IMR-90 (cell line): ENCODE data around the gene GRK5. TPM values are rescaled to one million over a fixed set of nuclear protein-coding genes. Genes with fewer than 3 reads are reported as not detected.

Experiments
- ATAC-seq: fragments of 200-7000 bp; cut with Tn5 transposase; 2 replicates; pipeline ENCODE4 v1.9.1; 2020; ENCODE audit warnings: low read depth, mild to moderate bottlenecking, moderate library complexity
- BruUV-seq: library from RNA; stranded (reverse); fragments of 400-500 nt; replicated peaks from 2 replicates; lab custom pipeline; 2021; lab: Mats Ljungman, UMichigan
- CTCF ChIA-PET: fragments of 300-600 bp; formaldehyde crosslinking; extraction: SDS; loops from one replicate; lab custom pipeline; 2021; ENCODE audit warnings: antibody characterized with exemption; lab: Yijun Ruan, JAX
- POLR2A ChIA-PET: fragments of 300-600 bp; sonication (Branson Sonifier 250); formaldehyde crosslinking; loops from one replicate; lab custom pipeline; 2022; ENCODE audit warnings: antibody characterized with exemption; ENCODE audit not compliant: unreplicated experiment; lab: Charles Lee
- DNase-seq: peaks from one replicate; pipeline ENCODE4 v3.0.0; 2013
- H2AFZ ChIP-seq: replicated peaks from 2 replicates; pipeline ENCODE3; 2013; ENCODE audit warnings: low read length, mild to moderate bottlenecking; ENCODE audit not compliant: poor library complexity
- H2AK5ac ChIP-seq: 2 replicates; pipeline ENCODE4 v1.6.1; 2013; ENCODE audit warnings: low read depth, low read length, inconsistent platforms
- H2AK9ac ChIP-seq: replicated peaks from 2 replicates; pipeline ENCODE3; 2013; ENCODE audit warnings: mild to moderate bottlenecking, low read depth, low read length, moderate library complexity; ENCODE audit not compliant: poor library complexity
- H2BK120ac ChIP-seq: 2 replicates; pipeline ENCODE4 v1.6.1; 2013; ENCODE audit warnings: low read depth, low read length, inconsistent platforms
- H2BK15ac ChIP-seq: 3 replicates; pipeline ENCODE4 v1.6.1; 2013; ENCODE audit warnings: low read depth, low read length, inconsistent platforms
- H2BK20ac ChIP-seq: 2 replicates; pipeline ENCODE4 v1.6.1; 2013; ENCODE audit warnings: low read depth, mild to moderate bottlenecking, inconsistent platforms, low read length, moderate library complexity
- H2BK5ac ChIP-seq: 2 replicates; pipeline ENCODE4 v1.6.1; 2013; ENCODE audit warnings: mild to moderate bottlenecking, low read depth, low read length, inconsistent platforms; ENCODE audit not compliant: poor library complexity, severe bottlenecking
- H3K14ac ChIP-seq: replicated peaks from 2 replicates; pipeline ENCODE4 v1.6.1; 2013; ENCODE audit warnings: low read depth, low read length, inconsistent platforms
- H3K18ac ChIP-seq: 2 replicates; pipeline ENCODE4 v1.6.1; 2013; ENCODE audit warnings: low read depth, low read length, control low read depth
- H3K23ac ChIP-seq: 2 replicates; pipeline ENCODE4 v1.6.1; 2013; ENCODE audit warnings: low read depth, low read length, inconsistent platforms
- H3K27ac ChIP-seq: 2 replicates; pipeline ENCODE4 v1.5.1; 2013; ENCODE audit warnings: mild to moderate bottlenecking, control low read depth, low read length; ENCODE audit not compliant: insufficient read depth
- H3K27me3 ChIP-seq: 2 replicates; pipeline ENCODE4 v1.6.1; 2013; ENCODE audit warnings: low read length; ENCODE audit not compliant: control insufficient read depth, insufficient read depth
- H3K36me3 ChIP-seq: 2 replicates; pipeline ENCODE4 v1.6.1; 2013; ENCODE audit warnings: low read length, mixed read lengths; ENCODE audit not compliant: control insufficient read depth, insufficient read depth
- H3K4ac ChIP-seq: 2 replicates; pipeline ENCODE4 v1.6.1; 2013; ENCODE audit warnings: low read depth, low read length, inconsistent platforms
- H3K4me1 ChIP-seq: 2 replicates; pipeline ENCODE4 v1.6.1; 2013; ENCODE audit warnings: low read length, mixed read lengths; ENCODE audit not compliant: control insufficient read depth, insufficient read depth
- H3K4me2 ChIP-seq: 2 replicates; pipeline ENCODE4 v1.6.1; 2013; ENCODE audit warnings: low read depth, mild to moderate bottlenecking, control low read depth, low read length, moderate library complexity
- H3K4me3 ChIP-seq: 2 replicates; pipeline ENCODE4 v1.5.1; 2013; ENCODE audit warnings: low read depth, mild to moderate bottlenecking, control low read depth, low read length, moderate library complexity; ENCODE audit not compliant: insufficient read depth
- H3K56ac ChIP-seq: 2 replicates; pipeline ENCODE4 v1.6.1; 2013; ENCODE audit warnings: low read length, inconsistent platforms; ENCODE audit not compliant: insufficient read depth; ENCODE audit errors: extremely low read depth
- H3K79me1 ChIP-seq, 2 experiments: 2 replicates each; pipeline ENCODE4 v1.6.1; 2013; ENCODE audit warnings: low read length in 2 of 2, inconsistent platforms in 1 of 2, low read depth in 1 of 2
- H3K9ac ChIP-seq: 2 replicates; pipeline ENCODE4 v1.6.1; 2013; ENCODE audit warnings: low read depth, low read length, control low read depth
- H3K9me1 ChIP-seq: 2 replicates; pipeline ENCODE4 v1.6.1; 2013; ENCODE audit warnings: low read length, inconsistent platforms; ENCODE audit not compliant: insufficient read depth
- H3K9me3 ChIP-seq: 2 replicates; pipeline ENCODE4 v1.6.1; 2013; ENCODE audit warnings: low read length; ENCODE audit not compliant: control insufficient read depth, insufficient read depth
- H4K20me1 ChIP-seq: 2 replicates; pipeline ENCODE4 v1.6.1; 2013; ENCODE audit warnings: low read length, inconsistent platforms; ENCODE audit not compliant: insufficient read depth
- H4K5ac ChIP-seq: 2 replicates; pipeline ENCODE4 v1.6.1; 2013; ENCODE audit warnings: mild to moderate bottlenecking, low read depth, low read length, control low read depth
- H4K8ac ChIP-seq, 2 experiments: 2 replicates each; pipeline ENCODE4 v1.6.1; 2013; ENCODE audit warnings: low read depth in 2 of 2, low read length in 2 of 2, control low read depth in 1 of 2, inconsistent platforms in 1 of 2
- H4K91ac ChIP-seq: 2 replicates; pipeline ENCODE4 v1.6.1; 2013; ENCODE audit warnings: low read depth, low read length, inconsistent platforms; ENCODE audit not compliant: insufficient read depth
- BHLHE40 ChIP-seq: fragments of 150-350 bp; IDR thresholded peaks from 2 replicates; pipeline ENCODE4 v1.6.1; 2016; ENCODE audit warnings: mild to moderate bottlenecking, low read depth, low read length
- CEBPB ChIP-seq: IDR thresholded peaks from 2 replicates; pipeline ENCODE4 v1.6.1; 2012; ENCODE audit warnings: low read depth, low read length, improper control_type of control experiment
- CHD1 ChIP-seq: IDR thresholded peaks from 2 replicates; pipeline ENCODE4 v1.6.1; 2012; ENCODE audit warnings: low read depth, low read length, improper control_type of control experiment
- ELK1 ChIP-seq: fragments of 150-350 bp; IDR thresholded peaks from 2 replicates; pipeline ENCODE4 v1.6.1; 2016; ENCODE audit warnings: low read depth, mild to moderate bottlenecking, low read length, moderate library complexity, borderline replicate concordance
- FOS ChIP-seq: fragments of 150-350 bp; IDR thresholded peaks from 2 replicates; pipeline ENCODE4 v1.6.1; 2016; ENCODE audit warnings: low read depth, low read length
- MAFK ChIP-seq: IDR thresholded peaks from 2 replicates; pipeline ENCODE4 v1.6.1; 2012; ENCODE audit warnings: low read depth, low read length, improper control_type of control experiment
- MAZ ChIP-seq: IDR thresholded peaks from 2 replicates; pipeline ENCODE4 v1.6.1; 2012; ENCODE audit warnings: low read depth, mild to moderate bottlenecking, low read length, improper control_type of control experiment, moderate library complexity, borderline replicate concordance
- MXI1 ChIP-seq: IDR thresholded peaks from 2 replicates; pipeline ENCODE4 v1.6.1; 2012; ENCODE audit warnings: low read depth, mild to moderate bottlenecking, low read length, moderate library complexity, borderline replicate concordance
- NFE2L2 ChIP-seq: fragments of 150-350 bp; IDR thresholded peaks from 2 replicates; pipeline ENCODE4 v1.6.1; 2016; ENCODE audit warnings: low read depth, mild to moderate bottlenecking, low read length
- POLR2A ChIP-seq: IDR thresholded peaks from 2 replicates; pipeline ENCODE4 v1.6.1; 2012; ENCODE audit warnings: mild to moderate bottlenecking, low read depth, low read length
- RAD21 ChIP-seq: IDR thresholded peaks from 2 replicates; pipeline ENCODE4 v1.6.1; 2012; ENCODE audit warnings: low read length, improper control_type of control experiment
- RCOR1 ChIP-seq: IDR thresholded peaks from 2 replicates; pipeline ENCODE4 v1.6.1; 2012; ENCODE audit warnings: mild to moderate bottlenecking, low read length, improper control_type of control experiment; ENCODE audit not compliant: insufficient replicate concordance
- RFX5 ChIP-seq: IDR thresholded peaks from 2 replicates; pipeline ENCODE4 v1.8.0; 2012; ENCODE audit warnings: low read depth, mild to moderate bottlenecking, low read length, moderate library complexity
- SMC3 ChIP-seq: fragments of 150-350 bp; IDR thresholded peaks from 2 replicates; pipeline ENCODE4 v1.6.1; 2016; ENCODE audit warnings: low read depth, mild to moderate bottlenecking, antibody characterized with exemption, low read length, moderate library complexity
- WGBS, 2 experiments: methylation state at CpG; one replicate each; pipeline versions ENCODE4 v1.1.5 to v1.1.7; 2013; ENCODE audit warnings: missing lambda C conversion rate in 2 of 2; ENCODE audit not compliant: insufficient read length in 1 of 2; ENCODE audit errors: extremely low coverage in 2 of 2; 5-methylcytosine and 5-hydroxymethylcytosine counted together
- dilution Hi-C: fragments of 300-500 bp; cut with HindIII; formaldehyde crosslinking; loops from one replicate; pipeline ENCODE4 v1.14.3; 2018; ENCODE audit warnings: low sequenced_read_pairs; ENCODE audit not compliant: unreplicated experiment
- in situ Hi-C: fragments of 300-500 bp; cut with MboI; formaldehyde crosslinking; loops from 3 replicates; pipeline ENCODE4 v1.14.3; 2019; ENCODE audit warnings: low sequenced_read_pairs, inconsistent platforms, mixed read lengths
- intact Hi-C: fragments of 100-400 bp; cut with micrococcal nuclease; formaldehyde crosslinking; loops from 2 replicates; pipeline ENCODE4 v1.10.0; 2022
- polyA plus RNA-seq, 3 experiments: library from polyadenylated mRNA; depleted of rRNA; stranded (reverse); fragments of >200 nt; gene quantifications; 2 replicates each; pipeline ENCODE4 v1.2.3, GENCODE V29; 2012; ENCODE audit warnings: low replicate concordance in 1 of 3
- total RNA-seq: library from RNA; depleted of rRNA; stranded (reverse); fragments of >200 nt; gene quantifications from 2 replicates; pipeline ENCODE4 v1.2.3, GENCODE V29; 2012
- TF ChIP-seq, protein P1 (sequence below): fragments of 150-350 bp; IDR thresholded peaks from 2 replicates; pipeline ENCODE4 v1.6.1; 2017; ENCODE audit warnings: mild to moderate bottlenecking, antibody characterized with exemption, low read length, low read depth
- TF ChIP-seq, protein P2 (sequence below): conservative IDR thresholded peaks from 2 replicates; pipeline ENCODE4 v1.5.1; 2012; ENCODE audit warnings: mild to moderate bottlenecking, low read depth, low read length, improper control_type of control experiment

The GRK5 gene
- total and polyA plus RNA-seq, 2 of the 4 experiments (the other 2 are of a cell fraction), result 12.9 to 16.3 TPM

- BruUV-seq, result no TSS peak
- Histone ChIP-seq H2AK5ac (no peak overlapping the region; the same call in 1 of the 2 replicates), H3K4ac (no peak overlapping the region), H3K56ac (no peak overlapping the region), H4K91ac (no peak overlapping the region), H3K9ac (no peak overlapping the region), H2BK120ac (no peak overlapping the region), H3K27me3 (no peaks in the 10 kb centered on the region), H3K36me3 (peaks cover 6% of the 10 kb centered on the region), H3K27ac (peak overlapping the region; percentile 0; the same call in 1 of the 2 replicates), H2AFZ (no peak overlapping the region), H3K18ac (no peak overlapping the region; the same call in 1 of the 2 replicates), H4K8ac (peak overlapping the region in 1 of 2 experiments; percentile 30; a peak in 1 of 4 replicates), H2BK15ac (0 out of 3 replicates have a peak overlapping the region, but pooled peaks have one; percentile 2), H3K4me2 (no peak overlapping the region), H3K4me3 (no peak overlapping the region), H3K23ac (peak overlapping the region; percentile 18; the same call in 1 of the 2 replicates), H3K4me1 (peaks cover 13% of the 10 kb centered on the region), H3K14ac (no peak overlapping the region), H2AK9ac (no peak overlapping the region), H4K20me1 (peaks cover 47% of the 10 kb centered on the region), H4K5ac (peak overlapping the region; percentile 9; the same call in 1 of the 2 replicates), H2BK5ac (no peak overlapping the region), H2BK20ac (no peak overlapping the region), H3K9me1 (peaks cover 19% of the 10 kb centered on the region), H3K79me1 (peaks cover 27 to 68% of the 10 kb centered on the region in 2 experiments), H3K9me3 (no peaks in the 10 kb centered on the region)
- ATAC-seq, result no peak
- TF ChIP-seq NFE2L2 (no peak), MAZ (no peak), MXI1 (no peak), RAD21 (no peak), CEBPB (no peak), FOS (no peak), ELK1 (no peak), RFX5 (no peak), BHLHE40 (no peak), POLR2A (no peak), RCOR1 (no peak), MAFK (no peak), CHD1 (no peak), SMC3 (no peak)
- TF ChIP-seq, protein P1, sequence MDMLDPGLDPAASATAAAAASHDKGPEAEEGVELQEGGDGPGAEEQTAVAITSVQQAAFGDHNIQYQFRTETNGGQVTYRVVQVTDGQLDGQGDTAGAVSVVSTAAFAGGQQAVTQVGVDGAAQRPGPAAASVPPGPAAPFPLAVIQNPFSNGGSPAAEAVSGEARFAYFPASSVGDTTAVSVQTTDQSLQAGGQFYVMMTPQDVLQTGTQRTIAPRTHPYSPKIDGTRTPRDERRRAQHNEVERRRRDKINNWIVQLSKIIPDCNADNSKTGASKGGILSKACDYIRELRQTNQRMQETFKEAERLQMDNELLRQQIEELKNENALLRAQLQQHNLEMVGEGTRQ, result no peak
- TF ChIP-seq, protein P2, sequence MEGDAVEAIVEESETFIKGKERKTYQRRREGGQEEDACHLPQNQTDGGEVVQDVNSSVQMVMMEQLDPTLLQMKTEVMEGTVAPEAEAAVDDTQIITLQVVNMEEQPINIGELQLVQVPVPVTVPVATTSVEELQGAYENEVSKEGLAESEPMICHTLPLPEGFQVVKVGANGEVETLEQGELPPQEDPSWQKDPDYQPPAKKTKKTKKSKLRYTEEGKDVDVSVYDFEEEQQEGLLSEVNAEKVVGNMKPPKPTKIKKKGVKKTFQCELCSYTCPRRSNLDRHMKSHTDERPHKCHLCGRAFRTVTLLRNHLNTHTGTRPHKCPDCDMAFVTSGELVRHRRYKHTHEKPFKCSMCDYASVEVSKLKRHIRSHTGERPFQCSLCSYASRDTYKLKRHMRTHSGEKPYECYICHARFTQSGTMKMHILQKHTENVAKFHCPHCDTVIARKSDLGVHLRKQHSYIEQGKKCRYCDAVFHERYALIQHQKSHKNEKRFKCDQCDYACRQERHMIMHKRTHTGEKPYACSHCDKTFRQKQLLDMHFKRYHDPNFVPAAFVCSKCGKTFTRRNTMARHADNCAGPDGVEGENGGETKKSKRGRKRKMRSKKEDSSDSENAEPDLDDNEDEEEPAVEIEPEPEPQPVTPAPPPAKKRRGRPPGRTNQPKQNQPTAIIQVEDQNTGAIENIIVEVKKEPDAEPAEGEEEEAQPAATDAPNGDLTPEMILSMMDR, result no peak
- ChIA-PET CTCF (no interaction called here), POLR2A (interaction anchor here (0.7 kb wide), 1 partner anchor 275 kb away, joined by 3 read pairs; no protein-coding TSS in a partner anchor)
- intact Hi-C loops, result no loop called here
- no peak for DNase-seq
- WGBS, 2 experiments, result no CpG with 5 or more reads among the region's 2 CpGs
- dilution Hi-C loops, result no loop called here
- in situ Hi-C loops, result no loop called here
These were observed 36.1 kb downstream of the GRK5 start for GRCh38 chr10:119243488-119243887.
